Activated CD8-positive, alpha-beta memory T cell treated with anti-CD3 and anti-CD28 coated beads for 36 hours (primary cell): ENCODE results near the gene NCOA3. TPM values are rescaled to one million over a fixed set of nuclear protein-coding genes. Genes with fewer than 3 reads are reported as not detected.
"Not testable (repeated sequence)": the region's sequence is repeated elsewhere in the genome, so short reads cannot be mapped to it uniquely, and the experiment has no call there.

ENCODE experiments used
- CTCF ChIA-PET: fragments of 350-600 bp; sonication (Branson Sonifier 250); formaldehyde crosslinking; loops from one replicate; lab custom pipeline; 2021; ENCODE audit warnings: antibody characterized with exemption; lab: Charles Lee
- POLR2A ChIA-PET: fragments of 350-600 bp; sonication (Branson Sonifier 250); formaldehyde crosslinking; loops from one replicate; lab custom pipeline; 2021; ENCODE audit warnings: antibody characterized with exemption; lab: Charles Lee
- total RNA-seq, 2 experiments: library from RNA; stranded (reverse); gene quantifications; one replicate each; pipeline ENCODE4 v1.2.3, GENCODE V29; 2021

Gene NCOA3
- total RNA-seq, 2 experiments from 2014 or later, result 77.1 to 86.2 TPM

DNA sequence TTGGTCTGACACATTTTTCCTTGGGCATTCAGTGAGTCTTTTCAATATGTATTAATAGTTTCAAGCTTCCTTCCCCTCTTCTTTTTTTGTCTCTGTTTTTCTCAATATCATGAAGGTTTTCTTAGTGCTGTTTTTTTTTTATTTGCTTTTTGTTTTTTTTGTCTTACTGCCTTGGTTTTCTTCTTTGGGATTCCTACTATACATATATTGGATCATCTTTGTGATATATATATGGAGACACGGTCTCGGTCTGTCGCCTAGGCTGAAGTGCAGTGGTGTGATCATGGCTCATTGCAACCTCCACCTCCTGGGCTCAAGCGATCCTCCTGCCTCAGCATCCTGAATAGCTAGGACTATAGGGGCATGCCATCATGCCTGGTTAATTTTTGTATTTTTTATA, 43.8 kb downstream of the NCOA3 start:
- ChIA-PET POLR2A (no interaction called here), CTCF (interaction anchor here (1.5 kb wide), 1 partner anchor 161 kb away, joined by 4 read pairs; no protein-coding TSS in a partner anchor)

DNA sequence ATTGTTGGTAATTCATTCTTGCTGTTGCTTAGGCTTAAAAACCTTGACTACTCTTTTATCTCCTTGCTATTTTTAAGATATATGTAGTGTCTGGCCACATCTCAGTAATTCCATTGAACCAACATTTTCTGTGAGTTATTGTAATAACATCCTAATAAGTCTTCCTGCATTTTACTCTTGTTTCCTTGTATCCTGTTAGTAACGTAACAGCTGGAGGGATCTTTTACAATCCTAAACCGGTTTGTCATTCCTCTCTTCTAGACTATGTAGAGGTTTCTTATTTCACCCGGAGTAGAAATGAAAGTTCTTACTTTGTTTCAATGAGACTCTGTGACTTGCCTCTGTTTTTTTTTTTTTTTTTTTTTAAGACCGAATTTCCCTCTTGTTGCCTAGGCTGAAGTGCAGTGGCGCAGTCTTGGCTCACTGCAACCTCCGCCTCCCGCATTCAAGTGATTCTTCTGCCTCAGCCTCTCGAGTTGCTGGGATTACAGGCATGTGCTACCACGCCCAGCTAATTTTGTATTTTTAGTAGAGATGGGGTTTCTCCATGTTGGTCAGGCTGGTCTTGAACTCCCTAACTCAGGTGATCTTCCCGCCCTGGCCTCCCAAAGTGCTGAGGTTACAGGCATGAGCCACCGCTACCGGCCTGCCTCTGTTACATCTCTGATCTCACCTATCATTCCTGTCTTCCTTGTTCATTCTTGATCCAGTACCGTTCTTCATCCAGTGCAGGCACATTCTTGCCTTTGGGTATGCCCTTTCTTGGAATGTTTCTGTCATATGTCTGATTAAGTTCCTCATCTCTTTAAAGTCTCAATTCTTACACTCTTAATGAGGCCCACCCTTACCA, 44.7 kb downstream of the NCOA3 start:
- ChIA-PET POLR2A (interaction anchor here (0.6 kb wide), 1 partner anchor 44 kb away, joined by 6 read pairs; no protein-coding TSS in a partner anchor), CTCF (no interaction called here)

DNA sequence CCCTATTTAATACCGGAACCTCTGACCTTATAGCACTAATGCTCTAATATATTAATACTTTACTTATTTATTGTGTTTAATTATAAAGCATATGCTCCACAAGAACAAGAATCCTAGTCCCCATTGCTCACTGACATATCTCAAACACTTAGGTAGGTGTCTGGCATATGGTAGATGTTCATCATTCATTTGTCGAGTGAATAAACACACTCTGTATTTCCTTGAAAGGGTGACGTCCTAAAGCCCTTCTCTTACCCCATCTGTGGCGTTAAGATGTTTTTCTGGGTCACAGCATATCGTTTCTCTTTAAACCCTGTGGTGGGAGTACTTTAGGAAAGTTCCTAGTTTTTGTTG, 45.3 kb downstream of the NCOA3 start:
- CTCF ChIA-PET, result interaction anchor here (0.6 to 1.0 kb wide), 3 partner anchors 9 to 171 kb away, joined by 3 to 5 read pairs (median 3); no protein-coding TSS in a partner anchor

DNA sequence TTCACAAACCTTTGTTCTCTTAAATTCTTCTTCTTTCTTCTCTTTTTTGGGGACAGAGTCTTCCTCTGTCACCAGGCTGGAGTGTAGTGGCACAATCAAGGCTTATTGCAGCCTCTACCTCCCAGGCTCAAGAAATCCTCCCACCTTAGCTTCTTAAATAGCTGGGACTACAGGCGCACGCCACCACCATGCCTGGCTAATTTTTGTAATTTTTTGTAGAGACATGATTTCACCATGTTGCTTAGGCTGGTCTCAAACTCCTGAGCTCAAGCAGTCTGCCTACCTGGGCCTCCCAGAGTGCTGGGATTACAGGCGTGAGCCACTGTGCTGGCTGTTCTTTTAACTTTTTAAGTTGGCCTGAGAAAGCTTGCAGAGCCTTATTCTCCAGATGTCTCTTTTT, 48.0 kb downstream of the NCOA3 start:
- ChIA-PET POLR2A (interaction anchor here (0.6 kb wide), 1 partner anchor 19 kb away, joined by 3 read pairs; no protein-coding TSS in a partner anchor), CTCF (interaction anchor here (0.7 to 0.9 kb wide), 2 partner anchors 10 to 36 kb away, joined by 3 to 4 read pairs; no protein-coding TSS in a partner anchor)

More for the DNA sequence above, 45.3 kb downstream of the NCOA3 start:
- POLR2A ChIA-PET, result interaction anchor here (0.6 kb wide), 1 partner anchor 43 kb away, joined by 6 read pairs; no protein-coding TSS in a partner anchor

DNA sequence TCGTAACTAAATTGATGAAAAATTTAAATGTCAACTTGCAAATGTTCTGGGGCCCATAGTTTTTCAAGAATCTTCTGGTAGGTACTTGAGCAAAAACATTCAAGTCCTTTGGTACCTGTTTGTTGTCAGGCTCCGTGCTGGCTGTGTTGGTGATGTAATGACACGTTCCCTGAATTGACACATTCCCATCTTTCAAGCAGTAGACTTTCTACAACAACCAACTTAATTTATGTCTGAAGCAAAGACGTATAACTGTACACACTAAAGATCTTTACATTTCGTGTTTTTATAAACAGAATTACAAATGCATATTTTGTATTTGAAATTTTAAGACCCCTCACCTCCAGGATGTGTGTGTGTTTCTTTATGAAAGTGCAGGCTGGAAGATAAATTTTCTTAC, 49.5 kb downstream of the NCOA3 start:
- POLR2A ChIA-PET, result no interaction called here
- CTCF ChIA-PET, result no interaction called here

DNA sequence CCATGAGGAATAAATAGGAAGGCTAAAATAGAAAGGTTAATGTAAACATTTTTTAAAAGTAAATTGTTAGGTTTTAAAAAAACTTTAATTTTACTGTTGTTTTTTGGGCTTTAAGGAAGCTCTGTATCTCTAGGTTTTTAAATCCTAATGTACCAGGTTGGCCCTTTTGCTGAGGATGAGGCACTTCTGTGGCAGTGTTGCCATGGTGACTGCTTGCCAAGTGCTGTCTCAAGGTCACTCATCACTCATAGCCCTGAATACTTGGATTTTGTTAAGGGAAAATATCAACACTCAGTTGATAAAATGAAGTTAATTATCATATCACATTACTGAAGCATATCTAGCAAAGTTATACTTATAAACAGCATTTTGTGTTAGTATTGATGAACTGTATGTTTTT, 50.2 kb downstream of the NCOA3 start:
- POLR2A ChIA-PET, result no interaction called here

DNA sequence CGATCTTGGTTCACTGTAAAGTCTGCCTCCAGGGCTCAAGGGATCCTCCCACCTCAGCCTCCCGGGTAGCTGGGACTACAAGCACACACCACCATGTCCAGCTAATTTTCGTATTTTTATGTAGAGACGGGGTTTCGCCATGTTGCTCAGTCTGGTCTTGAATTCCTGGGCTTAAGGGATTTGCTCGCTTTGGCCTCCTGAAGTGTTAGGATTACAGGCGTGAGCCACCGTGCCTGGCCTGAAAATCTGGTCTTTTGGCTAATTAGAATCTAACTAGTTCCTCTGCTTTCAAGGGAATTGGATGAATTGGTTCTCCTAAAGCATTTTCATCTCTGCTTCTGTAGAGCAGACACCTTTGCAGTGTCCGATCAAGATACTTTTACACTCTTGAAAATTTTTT, 51.3 kb downstream of the NCOA3 start:
- CTCF ChIA-PET, result interaction anchor here (0.7 kb wide), 1 partner anchor 308 kb away, joined by 3 read pairs; no protein-coding TSS in a partner anchor
- POLR2A ChIA-PET, result no interaction called here

More for the DNA sequence above, 50.2 kb downstream of the NCOA3 start:
- CTCF ChIA-PET, result no interaction called here

DNA sequence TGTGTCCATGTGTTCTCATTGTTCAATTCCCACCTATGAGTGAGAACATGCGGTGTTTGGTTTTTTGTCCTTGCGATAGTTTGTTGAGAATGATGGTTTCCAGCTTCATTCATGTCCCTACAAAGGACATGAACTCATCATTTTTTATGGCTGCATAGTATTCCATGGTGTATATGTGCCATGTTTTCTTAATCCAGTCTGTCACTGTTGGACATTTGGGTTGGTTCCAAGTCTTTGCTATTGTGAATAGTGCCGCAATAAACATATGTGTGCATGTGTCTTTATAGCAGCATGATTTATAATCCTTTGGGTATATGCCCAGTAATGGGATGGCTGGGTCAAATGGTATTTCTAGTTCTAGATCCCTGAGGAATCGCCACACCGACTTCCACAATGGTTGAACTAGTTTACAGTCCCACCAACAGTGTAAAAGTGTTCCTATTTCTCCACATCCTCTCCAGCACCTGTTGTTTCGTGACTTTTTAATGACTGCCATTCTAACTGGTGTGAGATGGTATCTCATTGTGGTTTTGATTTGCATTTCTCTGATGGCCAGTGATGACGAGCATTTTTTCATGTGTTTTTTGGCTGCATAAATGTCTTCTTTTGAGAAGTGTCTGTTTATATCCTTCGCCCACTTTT, 52.0 kb downstream of the NCOA3 start:
- POLR2A ChIA-PET, CTCF ChIA-PET: not testable (repeated sequence)

DNA sequence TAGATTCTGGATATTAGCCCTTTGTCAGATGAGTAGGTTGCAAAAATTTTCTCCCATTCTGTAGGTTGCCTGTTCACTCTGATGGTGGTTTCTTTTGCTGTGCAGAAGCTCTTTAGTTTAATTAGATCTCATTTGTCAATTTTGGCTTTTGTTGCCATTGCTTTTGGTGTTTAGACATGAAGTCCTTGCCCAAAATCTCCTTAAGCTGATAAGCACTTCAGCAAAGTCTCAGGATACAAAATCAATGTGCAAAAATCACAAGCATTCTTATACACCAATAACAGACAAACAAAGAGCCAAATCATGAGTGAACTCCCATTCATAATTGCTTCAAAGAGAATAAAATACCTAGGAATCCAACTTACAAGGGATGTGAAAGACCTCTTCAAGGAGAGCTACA, 52.6 kb downstream of the NCOA3 start:
- CTCF ChIA-PET, POLR2A ChIA-PET: not testable (repeated sequence)

DNA sequence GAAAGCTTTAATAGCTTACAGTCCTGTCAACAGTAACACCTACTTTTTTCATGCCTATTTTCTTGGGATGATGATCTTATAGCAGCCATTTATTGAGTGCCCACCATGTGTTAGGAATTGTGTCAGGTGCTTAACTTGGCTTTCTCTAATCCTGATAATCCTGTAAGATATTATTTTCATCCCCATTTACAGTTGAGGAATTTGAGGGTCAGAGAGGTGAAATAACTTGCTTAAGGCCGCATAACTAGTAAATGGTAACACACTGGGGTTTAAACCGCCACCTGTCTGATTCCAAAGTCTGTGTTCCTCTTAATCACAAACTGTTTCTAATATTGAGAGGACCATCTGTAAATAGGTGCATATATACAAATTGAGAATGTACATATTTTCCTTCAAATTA, 55.5 kb downstream of the NCOA3 start:
- ChIA-PET CTCF (no interaction called here), POLR2A (no interaction called here)

DNA sequence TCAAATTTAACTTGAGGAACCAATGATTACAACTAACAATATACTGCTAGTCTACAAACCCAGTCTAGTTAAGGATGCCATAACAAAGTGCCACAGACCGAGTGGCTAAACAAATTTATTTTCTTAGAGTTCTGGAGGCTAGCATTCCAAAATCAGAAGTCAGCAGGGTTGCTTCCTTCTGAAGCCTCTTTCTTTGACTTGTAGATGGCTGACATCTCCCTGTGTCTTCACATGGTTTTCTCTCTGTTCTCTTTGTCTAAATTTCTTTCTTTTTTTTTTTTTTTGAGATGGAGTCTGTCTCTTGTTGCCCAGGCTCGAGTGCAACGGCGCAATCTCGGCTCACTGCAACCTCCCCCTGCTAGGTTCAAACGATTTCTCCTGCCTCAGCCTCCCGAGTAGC, 56.1 kb downstream of the NCOA3 start:
- POLR2A ChIA-PET, result no interaction called here
- CTCF ChIA-PET, result interaction anchor here (0.7 kb wide), 1 partner anchor 1159 kb away, joined by 3 read pairs; no protein-coding TSS in a partner anchor

DNA sequence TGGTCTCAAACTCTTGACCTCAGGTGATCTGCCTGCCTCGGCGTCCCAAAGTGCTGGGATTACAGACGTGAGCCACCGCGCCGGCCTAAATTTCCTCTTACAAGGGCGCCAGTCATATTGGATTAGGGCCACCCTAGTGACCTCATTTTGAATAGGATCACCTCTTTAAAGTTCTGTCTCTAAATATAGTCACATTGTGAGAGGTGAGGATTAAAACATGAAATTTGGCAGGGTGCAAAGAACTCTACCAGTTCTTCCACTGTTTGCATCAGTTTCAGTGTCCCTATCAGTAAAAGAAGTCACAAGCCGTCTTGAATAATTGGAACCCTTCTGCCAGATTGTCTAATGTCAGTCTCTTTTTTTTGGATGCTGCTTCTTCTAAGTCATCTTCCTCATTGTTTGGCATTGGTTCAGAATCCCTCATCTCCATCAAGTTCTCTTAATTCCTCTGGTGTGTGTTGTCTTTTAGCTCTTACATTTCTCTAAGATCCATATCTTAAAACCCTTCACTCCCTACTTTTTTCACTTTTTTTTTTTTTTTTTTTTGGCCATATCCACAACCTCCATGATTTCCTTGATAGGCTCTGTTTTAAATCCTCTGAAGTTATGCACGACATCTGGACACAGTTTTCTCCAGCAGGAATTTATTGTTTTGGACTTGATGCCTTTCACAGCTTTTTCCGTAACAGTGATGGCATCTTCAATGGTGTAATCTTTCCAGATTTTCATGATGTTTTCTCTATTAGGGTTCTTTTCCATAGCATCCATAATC, 56.8 kb downstream of the NCOA3 start:
- ChIA-PET POLR2A (interaction anchor here (0.6 kb wide), 1 partner anchor 1704 kb away, joined by 3 read pairs; no protein-coding TSS in a partner anchor), CTCF (interaction anchor here (0.7 kb wide), 1 partner anchor 1158 kb away, joined by 3 read pairs; no protein-coding TSS in a partner anchor)

DNA sequence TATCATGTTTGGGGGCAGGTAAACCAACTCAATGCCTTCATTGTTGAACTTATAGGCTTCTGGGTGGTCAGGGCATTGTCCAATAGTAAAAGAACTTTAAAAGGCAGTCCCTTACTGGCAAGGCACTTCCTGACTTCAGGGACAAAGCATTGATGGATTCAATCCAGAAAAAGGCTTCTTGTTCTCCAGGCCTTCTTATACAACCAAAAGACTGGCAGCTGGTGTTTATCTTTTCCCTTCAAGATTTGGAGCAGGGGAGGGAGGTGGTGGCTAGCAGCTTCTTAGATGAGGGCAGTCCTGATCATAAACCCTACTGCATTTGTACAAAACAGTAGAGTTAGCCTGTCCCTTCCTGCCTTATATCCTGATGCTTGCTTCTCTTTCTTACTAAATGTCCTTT, 57.5 kb downstream of the NCOA3 start:
- CTCF ChIA-PET, result no interaction called here
- POLR2A ChIA-PET, result no interaction called here

DNA sequence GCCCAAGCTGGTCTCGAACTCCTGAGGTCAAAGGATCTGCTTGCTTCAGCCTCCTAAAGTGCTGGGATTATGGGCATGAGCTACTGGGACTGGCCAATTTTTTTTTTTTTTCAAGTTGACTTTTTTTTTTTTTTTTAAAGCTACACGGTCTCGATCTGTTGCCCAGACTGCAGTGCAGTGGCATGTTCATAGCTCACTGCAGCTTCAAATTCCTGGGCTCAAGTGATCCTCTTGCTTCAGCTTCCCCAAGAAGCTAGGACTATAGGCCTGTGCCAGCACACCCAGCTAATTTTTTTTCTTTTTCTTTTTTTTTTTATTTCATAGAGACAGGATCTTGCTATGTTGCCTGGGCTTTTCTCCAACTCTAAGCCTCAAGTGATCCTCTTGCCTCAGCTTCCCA, 59.5 kb downstream of the NCOA3 start:
- POLR2A ChIA-PET, result interaction anchor here (0.6 to 0.7 kb wide), 2 partner anchors 25 to 48 kb away, joined by 3 to 16 read pairs; no protein-coding TSS in a partner anchor
- CTCF ChIA-PET, result no interaction called here

DNA sequence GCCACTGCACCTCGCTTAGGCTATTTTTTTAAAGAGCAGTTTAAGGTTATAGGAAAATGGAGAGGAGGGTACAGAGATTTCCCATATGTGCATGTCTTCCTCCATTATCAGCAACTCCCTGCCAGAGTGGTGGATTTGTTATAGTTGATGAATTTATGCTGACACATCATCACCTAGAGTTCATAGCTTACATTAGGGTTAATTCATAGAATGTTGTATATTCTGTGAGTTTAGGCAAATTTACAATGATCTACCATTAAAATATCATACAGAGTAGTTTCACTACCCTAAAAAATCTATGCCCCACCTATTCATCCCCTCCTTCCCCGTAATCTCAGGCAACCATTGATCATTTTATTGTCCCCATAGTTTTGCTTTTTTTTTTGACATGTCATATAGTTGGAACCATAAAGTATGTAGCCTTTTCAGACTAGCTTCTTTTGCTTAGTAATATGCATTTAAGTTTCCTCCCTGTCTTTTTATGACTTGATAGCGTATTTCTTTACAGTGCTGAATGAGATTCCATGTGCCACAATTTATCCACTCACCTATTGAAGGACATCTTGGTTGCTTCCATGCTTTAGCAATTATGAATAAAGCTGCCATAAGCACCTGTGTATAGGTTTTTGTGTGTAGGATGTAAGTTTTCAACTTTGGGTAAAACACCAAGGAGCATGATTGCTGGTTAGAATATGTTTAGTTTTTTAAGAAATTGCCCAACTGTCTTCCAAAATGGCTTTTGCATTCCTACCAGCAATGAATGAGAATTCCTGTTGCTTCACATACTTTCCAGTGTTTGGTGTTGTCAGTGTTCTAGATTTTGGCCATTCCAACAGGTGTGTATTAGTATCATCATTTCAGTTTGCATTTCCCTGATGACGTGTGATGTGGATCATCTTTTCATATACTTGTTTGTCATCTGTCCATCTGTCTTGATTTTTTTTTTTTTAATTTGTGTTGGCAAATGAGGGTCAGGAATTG, 60.2 kb downstream of the NCOA3 start:
- ChIA-PET POLR2A (interaction anchor here (0.6 to 0.7 kb wide), 2 partner anchors 24 kb away, joined by 3 read pairs; no protein-coding TSS in a partner anchor), CTCF (interaction anchor here (0.8 kb wide), 1 partner anchor 41 kb away, joined by 3 read pairs; no protein-coding TSS in a partner anchor)

DNA sequence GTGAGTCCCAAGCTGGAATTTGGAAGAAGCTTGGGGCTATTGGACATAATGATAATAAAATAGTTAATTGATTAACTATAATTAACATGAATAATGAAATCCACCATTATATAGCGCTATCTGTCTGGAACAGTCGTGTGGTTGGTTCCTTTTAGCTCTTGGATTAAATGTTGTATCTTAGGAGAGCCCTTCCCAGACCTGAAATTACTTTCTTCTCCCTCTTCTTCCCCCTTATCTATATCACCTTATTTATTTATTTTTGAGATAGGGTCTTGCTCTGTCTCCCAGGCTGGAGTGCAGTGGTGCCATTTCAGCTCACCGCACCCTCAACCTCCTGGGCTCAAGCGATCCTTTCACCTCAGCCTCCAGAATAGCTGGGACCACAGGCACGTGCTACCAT, 64.6 kb downstream of the NCOA3 start:
- ChIA-PET CTCF (interaction anchor here (0.7 kb wide), 1 partner anchor 50 kb away, joined by 4 read pairs; no protein-coding TSS in a partner anchor), POLR2A (no interaction called here)

DNA sequence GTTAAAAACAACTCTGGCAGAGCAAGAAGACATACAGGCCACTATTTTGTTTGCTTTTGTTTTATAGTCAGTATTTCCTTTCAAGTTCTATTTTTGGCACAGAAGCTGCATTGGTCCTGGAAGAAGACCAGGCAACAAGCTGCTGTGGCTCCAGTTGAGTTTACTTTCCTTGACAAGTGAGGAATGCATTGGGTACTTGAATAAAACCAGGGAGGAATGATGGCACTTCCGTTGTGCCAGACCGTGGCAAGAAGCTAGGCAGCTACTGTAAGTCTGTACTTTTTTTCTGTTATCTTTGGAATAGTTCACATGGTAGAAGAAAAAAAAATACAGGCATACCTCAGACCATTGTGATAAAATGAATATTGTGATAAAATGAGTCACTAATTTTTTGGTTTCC, 66.3 kb downstream of the NCOA3 start:
- POLR2A ChIA-PET, result no interaction called here
- CTCF ChIA-PET, result no interaction called here
